HCT116 (cell line): ENCODE data around the gene IL1R1. TPM values are rescaled to one million over a fixed set of nuclear protein-coding genes. Genes with fewer than 3 reads are reported as not detected.

ENCODE experiments used
- ATAC-seq: fragments of 200-7000 bp; cut with Tn5 transposase; 2 replicates; pipeline ENCODE4 v1.9.1; 2020; ENCODE audit warnings: mild to moderate bottlenecking, moderate library complexity
- BruUV-seq: library from RNA; stranded (reverse); fragments of 400-500 nt; replicated peaks from 2 replicates; lab custom pipeline; 2021; lab: Mats Ljungman, UMichigan
- CTCF ChIA-PET: fragments of 300-600 bp; sonication (Branson Sonifier 250); formaldehyde crosslinking; loops from one replicate; lab custom pipeline; 2021; ENCODE audit warnings: antibody characterized with exemption; lab: Charles Lee
- POLR2A ChIA-PET: fragments of 300-600, 350-600 bp; sonication (Branson Sonifier 250); formaldehyde crosslinking; loops from one replicate; lab custom pipeline; 2021; ENCODE audit warnings: antibody characterized with exemption; lab: Charles Lee
- RAD21 ChIA-PET, 2 experiments: fragments of 300-600 bp; sonication (Branson Sonifier 250); formaldehyde crosslinking; loops; one replicate each; lab custom pipeline; 2023; ENCODE audit warnings: low total read pairs in 2 of 2; ENCODE audit not compliant: uncharacterized antibody in 2 of 2, unreplicated experiment in 2 of 2, low non-redundant PET in 1 of 2; lab: Charles Lee
- DNase-seq: peaks from one replicate; pipeline ENCODE4 v3.0.0-alpha.2; 2010; ENCODE audit warnings: low read depth, low spot score
- H2AFZ ChIP-seq: fragments of 200-600 bp; shearing (Covaris generic), sonication (generic); 2 replicates; pipeline ENCODE4 v1.6.1; 2017; ENCODE audit warnings: low read depth, mixed run types, mixed read lengths, antibody characterized with exemption, low read length; ENCODE audit not compliant: poor library complexity, severe bottlenecking
- H3K27ac ChIP-seq: 2 replicates; pipeline ENCODE4 v1.5.1; 2012; ENCODE audit warnings: low read depth, low read length
- H3K27me3 ChIP-seq: fragments of 200-600 bp; sonication (generic); 2 replicates; pipeline ENCODE4 v1.6.1; 2016; ENCODE audit warnings: mixed run types, low read length, mixed read lengths; ENCODE audit not compliant: insufficient read depth
- H3K36me3 ChIP-seq, 2 experiments: fragments of 200-500 bp in 1 of 2; fragments of 200-600 bp in 1 of 2; sonication (Bioruptor generic) in 1 of 2; sonication (generic) in 1 of 2; 2 replicates each; pipeline versions ENCODE4 v1.5.1 to v1.6.1; 2014 to 2016; ENCODE audit warnings: low read length in 2 of 2, inconsistent platforms in 1 of 2, mixed read lengths in 1 of 2, mixed run types in 1 of 2; ENCODE audit not compliant: insufficient read depth in 2 of 2, control insufficient read depth in 1 of 2
- H3K4me1 ChIP-seq, 2 experiments: fragments of 200-600 bp in 1 of 2; sonication (generic) in 1 of 2; 2 replicates each; pipeline versions ENCODE4 v1.5.1 to v1.6.1; 2012 to 2017; ENCODE audit warnings: low read length in 2 of 2, inconsistent platforms in 1 of 2, mild to moderate bottlenecking in 1 of 2, mixed read lengths in 1 of 2, mixed run types in 1 of 2, moderate library complexity in 1 of 2; ENCODE audit not compliant: insufficient read depth in 2 of 2, control insufficient read depth in 1 of 2
- H3K4me2 ChIP-seq: fragments of 200-600 bp; sonication (generic); 2 replicates; pipeline ENCODE4 v1.6.1; 2017; ENCODE audit warnings: mixed run types, low read length, mixed read lengths
- H3K4me3 ChIP-seq, 2 experiments: fragments of 200-600 bp in 1 of 2; sonication (generic) in 1 of 2; replicated peaks in 1 of 2; 2 replicates each; pipeline ENCODE4 v1.5.1; 2011 to 2016; ENCODE audit warnings: low read length in 2 of 2, control low read depth in 1 of 2, low read depth in 1 of 2, mild to moderate bottlenecking in 1 of 2, mixed read lengths in 1 of 2, mixed run types in 1 of 2
- H3K79me2 ChIP-seq: fragments of 200-600 bp; sonication (generic); 2 replicates; pipeline ENCODE4 v1.6.1; 2017; ENCODE audit warnings: mild to moderate bottlenecking, mixed run types, low read length, moderate library complexity, mixed read lengths; ENCODE audit not compliant: insufficient read depth
- H3K9ac ChIP-seq: fragments of 200-600 bp; sonication (generic); 2 replicates; pipeline ENCODE4 v1.6.1; 2016; ENCODE audit warnings: low read length, mixed read lengths
- H3K9me2 ChIP-seq: fragments of 200-600 bp; sonication (generic), shearing (Covaris generic); 2 replicates; pipeline ENCODE4 v1.6.1; 2017; ENCODE audit warnings: mixed run types, mild to moderate bottlenecking, moderate library complexity; ENCODE audit not compliant: insufficient read depth
- H3K9me3 ChIP-seq, 2 experiments: fragments of 200-500 bp in 1 of 2; fragments of 200-600 bp in 1 of 2; sonication (Bioruptor generic) in 1 of 2; sonication (generic) in 1 of 2; 2 replicates each; pipeline ENCODE4 v1.6.1; 2014 to 2017; ENCODE audit warnings: low read length in 2 of 2, mixed read lengths in 2 of 2, inconsistent platforms in 1 of 2, low read depth in 1 of 2, mild to moderate bottlenecking in 1 of 2, mixed run types in 1 of 2, moderate library complexity in 1 of 2; ENCODE audit not compliant: control insufficient read depth in 1 of 2, insufficient read depth in 1 of 2
- H4K20me1 ChIP-seq: fragments of 200-600 bp; sonication (generic), shearing (Covaris generic); 2 replicates; pipeline ENCODE4 v1.6.1; 2017; ENCODE audit warnings: mixed run types, mild to moderate bottlenecking, moderate library complexity; ENCODE audit not compliant: insufficient read depth
- EZH2 ChIP-seq: fragments of 200-600 bp; sonication (generic); IDR thresholded peaks from 2 replicates; pipeline ENCODE4 v1.6.1; 2017; ENCODE audit warnings: antibody characterized with exemption, mixed run types
- RAD21 ChIP-seq: IDR thresholded peaks from 2 replicates; pipeline ENCODE4 v1.6.1; 2012; ENCODE audit warnings: low read depth, mild to moderate bottlenecking
- SP1 ChIP-seq: IDR thresholded peaks from 2 replicates; pipeline ENCODE4 v1.6.1; 2012; ENCODE audit warnings: low read depth
- SRF ChIP-seq: IDR thresholded peaks from 2 replicates; pipeline ENCODE4 v1.6.1; 2012; ENCODE audit warnings: low read depth
- intact Hi-C: fragments of 100-400 bp; cut with micrococcal nuclease; formaldehyde crosslinking; loops from 2 replicates; pipeline ENCODE4 v1.10.0; 2022
- total RNA-seq: library from RNA; stranded (reverse); gene quantifications from one replicate; pipeline ENCODE4 v1.2.1, GENCODE V29; 2021; ENCODE audit not compliant: unreplicated experiment
- TF ChIP-seq, protein P1 (sequence below): IDR thresholded peaks from 2 replicates; pipeline ENCODE4 v1.6.1; 2012

IL1R1 gene
- total RNA-seq, 1 experiment from 2014 or later, result 5.3 TPM

GRCh38 chr2:102111823-102112222 is 30.7 kb upstream of the IL1R1 start:
- intact Hi-C loops, result no loop called here
- CTCF ChIA-PET, result no interaction called here
- no TSS peak for BruUV-seq

DNA sequence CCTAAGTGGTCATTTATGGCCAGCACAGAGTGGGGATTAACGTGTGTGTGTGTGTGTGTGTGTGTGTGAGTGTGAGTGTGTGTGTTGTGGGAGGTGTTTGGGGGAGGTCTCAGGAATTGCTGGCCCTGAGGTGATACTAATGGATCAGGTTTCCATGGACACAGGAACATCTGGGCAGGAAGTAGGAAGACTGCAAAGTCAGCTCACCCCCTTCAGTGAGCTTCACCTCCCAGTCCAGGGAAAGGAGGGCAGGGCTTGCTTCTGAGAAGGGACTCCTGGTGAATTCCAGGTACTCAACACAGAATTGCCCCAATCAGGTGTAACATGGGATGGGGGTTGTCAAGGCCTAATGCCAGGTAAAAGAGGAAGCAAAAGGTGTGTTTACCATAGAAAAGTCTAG is 30.3 kb upstream of the IL1R1 start:
- no peak for DNase-seq
- H3K9me2 ChIP-seq, result no peaks in the 10 kb centered on the region
- H2AFZ ChIP-seq, result no peak overlapping the region
- POLR2A ChIA-PET, result no interaction called here
- no peak overlapping the region for H3K4me3 ChIP-seq
- TF ChIP-seq SP1, result no peak
- no peak overlapping the region for H3K4me2 ChIP-seq
- CTCF ChIA-PET, result no interaction called here
- no peaks in the 10 kb centered on the region for H3K79me2 ChIP-seq
- no peak overlapping the region for H3K27ac ChIP-seq
- no peaks in the 10 kb centered on the region for H4K20me1 ChIP-seq
- RAD21 ChIA-PET, result no interaction called here
- no peak for ATAC-seq
- no peaks in the 10 kb centered on the region for H3K9me3 ChIP-seq
- intact Hi-C loops, result no loop called here
- H3K9ac ChIP-seq, result no peak overlapping the region
- no peaks in the 10 kb centered on the region for H3K27me3 ChIP-seq
- BruUV-seq, result no TSS peak
- H3K4me1 ChIP-seq, result no peaks in the 10 kb centered on the region
- H3K36me3 ChIP-seq, result no peaks in the 10 kb centered on the region

More at GRCh38 chr2:102111823-102112222, 30.7 kb upstream of the IL1R1 start:
- TF ChIP-seq EZH2, result no peak
- no peak for TF ChIP-seq RAD21
- no peak for TF ChIP-seq SRF
- TF ChIP-seq, protein P1, sequence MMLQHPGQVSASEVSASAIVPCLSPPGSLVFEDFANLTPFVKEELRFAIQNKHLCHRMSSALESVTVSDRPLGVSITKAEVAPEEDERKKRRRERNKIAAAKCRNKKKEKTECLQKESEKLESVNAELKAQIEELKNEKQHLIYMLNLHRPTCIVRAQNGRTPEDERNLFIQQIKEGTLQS, result no peak
- TF ChIP-seq, all 23 proteins: peak for 0
- ATAC-seq (no peak), DNase-seq (no peak)
- H4K20me1 ChIP-seq, result no peaks in the 10 kb centered on the region
- no peaks in the 10 kb centered on the region for H3K27me3 ChIP-seq
- no peaks in the 10 kb centered on the region for H3K79me2 ChIP-seq
- H2AFZ ChIP-seq, result no peak overlapping the region
- H3K27ac ChIP-seq, result no peak overlapping the region
- no peaks in the 10 kb centered on the region for H3K9me3 ChIP-seq
- RAD21 ChIA-PET, result no interaction called here
- POLR2A ChIA-PET, result no interaction called here
- no peaks in the 10 kb centered on the region for H3K4me1 ChIP-seq
- H3K4me2 ChIP-seq, result no peak overlapping the region
- H3K9ac ChIP-seq, result no peak overlapping the region
- no peaks in the 10 kb centered on the region for H3K36me3 ChIP-seq
- no peak overlapping the region for H3K4me3 ChIP-seq
- no peaks in the 10 kb centered on the region for H3K9me2 ChIP-seq
